HK-2 (cell line): Measurements from ENCODE around the gene UGT2B28.
"Not testable (repeated sequence)": the region's sequence is repeated elsewhere in the genome, so short reads cannot be mapped to it uniquely, and the experiment has no call there.

Source experiments
- DNase-seq: peaks from one replicate; pipeline ENCODE4 v3.0.0-alpha.2; 2018; ENCODE audit not compliant: unreplicated experiment

Gene UGT2B28

GRCh38 chr4:69343558-69344420, 63.5 kb downstream of the UGT2B28 start:
- DNase-seq, result not testable (repeated sequence)
